Cardiac muscle cell (in vitro differentiated cells and primary cell): Measurements from ENCODE around the gene CLEC19A. TPM values are rescaled to one million over a fixed set of nuclear protein-coding genes. Genes with fewer than 3 reads are reported as not detected.

Source experiments
- DNase-seq, 2 donors: peaks; one replicate each; pipeline versions ENCODE4 v3.0.0 to v3.0.0-alpha.2; 2010 to 2017; ENCODE audit warnings: low read depth in 1 of 2, low spot score in 1 of 2
- H3K27ac ChIP-seq: fragments of 200-600 bp; sonication (generic); 2 replicates; pipeline ENCODE4 v1.5.1; 2016
- H3K27me3 ChIP-seq: fragments of 200-600 bp; sonication (generic); 2 replicates; pipeline ENCODE4 v1.6.0; 2016; ENCODE audit warnings: control low read depth
- H3K36me3 ChIP-seq: fragments of 200-600 bp; sonication (generic); 2 replicates; pipeline ENCODE4 v1.5.1; 2016; ENCODE audit warnings: control low read depth
- H3K4me1 ChIP-seq: fragments of 200-600 bp; sonication (generic); 2 replicates; pipeline ENCODE4 v1.8.1; 2017; ENCODE audit warnings: low read depth, mild to moderate bottlenecking, mixed run types
- H3K4me3 ChIP-seq: fragments of 200-600 bp; sonication (generic); 2 replicates; pipeline ENCODE4 v1.5.1; 2016; ENCODE audit warnings: mild to moderate bottlenecking
- H3K9me3 ChIP-seq: fragments of 200-600 bp; sonication (generic); 2 replicates; pipeline ENCODE4 v1.5.1; 2017; ENCODE audit warnings: low read depth, mild to moderate bottlenecking, control low read depth
- polyA plus RNA-seq: library from polyadenylated mRNA; unstranded; fragments of >200 nt; fragmentation: Nextera tagmentation; extraction: Ambion mirVana; gene quantifications from 2 replicates; pipeline ENCODE4 v1.2.1, GENCODE V29; 2016
- total RNA-seq: library from RNA; depleted of rRNA; stranded (reverse); fragments of >200 nt; gene quantifications from 2 replicates; pipeline ENCODE4 v1.2.3, GENCODE V29; 2016
- TF ChIP-seq, protein P1 (sequence below): IDR thresholded peaks from 2 replicates; pipeline ENCODE4 v1.5.1; 2012; ENCODE audit warnings: low read depth, mild to moderate bottlenecking, low read length

The CLEC19A gene
- total and polyA plus RNA-seq, 2 experiments from 2014 or later, result not detected

DNA sequence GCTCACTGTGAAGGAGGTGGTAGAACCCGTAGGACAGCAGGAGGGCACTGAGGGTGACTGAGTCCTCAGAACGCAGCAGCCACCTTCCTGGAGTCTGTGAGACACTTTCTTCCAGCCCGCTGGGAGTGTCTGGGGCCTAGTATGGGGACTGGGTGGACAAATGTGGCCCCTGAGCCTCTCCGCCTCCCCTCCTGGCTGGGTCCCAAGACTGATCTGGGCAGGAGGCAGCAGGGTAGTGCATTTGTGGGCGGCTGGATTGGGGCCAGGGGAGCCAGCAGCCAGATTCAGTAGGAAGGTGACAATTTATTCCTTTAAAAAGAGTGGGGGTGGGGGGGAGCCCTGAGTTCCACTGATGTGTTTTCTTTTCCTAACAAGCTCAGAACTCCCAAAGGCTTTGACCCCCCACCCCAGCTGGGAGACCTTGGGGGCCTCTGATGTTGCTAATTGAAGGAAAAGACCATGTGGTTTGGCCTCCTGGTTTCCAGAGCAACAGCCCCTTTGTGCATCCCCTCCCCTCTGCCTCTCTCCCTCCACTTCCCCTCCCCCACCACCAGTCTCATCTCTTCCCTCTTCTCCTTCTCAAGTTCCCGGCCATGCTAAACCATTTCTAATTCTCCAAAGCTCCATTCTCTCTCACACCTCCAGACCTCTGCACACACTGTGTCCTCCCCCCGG, 4.4 kb downstream of the CLEC19A start:
- Histone ChIP-seq H3K36me3 (no peaks in the 10 kb centered on the region), H3K27me3 (no peaks in the 10 kb centered on the region), H3K27ac (no peak overlapping the region), H3K9me3 (no peaks in the 10 kb centered on the region), H3K4me3 (no peak overlapping the region), H3K4me1 (no peaks in the 10 kb centered on the region)
- DNase-seq, result peak in 1 of 2 donors; percentile 2
- TF ChIP-seq, protein P1, sequence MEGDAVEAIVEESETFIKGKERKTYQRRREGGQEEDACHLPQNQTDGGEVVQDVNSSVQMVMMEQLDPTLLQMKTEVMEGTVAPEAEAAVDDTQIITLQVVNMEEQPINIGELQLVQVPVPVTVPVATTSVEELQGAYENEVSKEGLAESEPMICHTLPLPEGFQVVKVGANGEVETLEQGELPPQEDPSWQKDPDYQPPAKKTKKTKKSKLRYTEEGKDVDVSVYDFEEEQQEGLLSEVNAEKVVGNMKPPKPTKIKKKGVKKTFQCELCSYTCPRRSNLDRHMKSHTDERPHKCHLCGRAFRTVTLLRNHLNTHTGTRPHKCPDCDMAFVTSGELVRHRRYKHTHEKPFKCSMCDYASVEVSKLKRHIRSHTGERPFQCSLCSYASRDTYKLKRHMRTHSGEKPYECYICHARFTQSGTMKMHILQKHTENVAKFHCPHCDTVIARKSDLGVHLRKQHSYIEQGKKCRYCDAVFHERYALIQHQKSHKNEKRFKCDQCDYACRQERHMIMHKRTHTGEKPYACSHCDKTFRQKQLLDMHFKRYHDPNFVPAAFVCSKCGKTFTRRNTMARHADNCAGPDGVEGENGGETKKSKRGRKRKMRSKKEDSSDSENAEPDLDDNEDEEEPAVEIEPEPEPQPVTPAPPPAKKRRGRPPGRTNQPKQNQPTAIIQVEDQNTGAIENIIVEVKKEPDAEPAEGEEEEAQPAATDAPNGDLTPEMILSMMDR, result no peak

DNA sequence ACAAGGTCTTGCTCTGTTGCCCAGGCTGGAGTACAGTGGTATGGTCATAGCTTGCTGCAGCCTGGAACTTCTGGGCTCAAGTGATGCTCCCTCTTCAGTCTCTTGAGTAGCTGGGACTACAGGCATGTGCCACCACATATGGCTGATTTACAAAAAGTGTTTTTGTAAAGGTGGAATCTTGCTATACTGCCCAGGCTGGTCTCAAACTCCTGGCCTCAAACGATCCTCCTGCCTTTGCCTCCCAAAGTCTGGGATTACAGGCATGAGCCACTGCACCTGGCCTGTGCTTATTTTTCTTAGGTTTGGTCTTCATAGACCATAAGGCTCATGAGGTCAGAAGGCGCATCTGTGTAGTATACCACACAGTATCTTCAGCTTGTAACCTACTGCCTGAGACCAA, 5.3 kb downstream of the CLEC19A start:
- TF ChIP-seq, protein P1, result no peak
- no peak for DNase-seq
- Histone ChIP-seq H3K4me3 (no peak overlapping the region), H3K4me1 (no peaks in the 10 kb centered on the region), H3K27ac (no peak overlapping the region), H3K9me3 (no peaks in the 10 kb centered on the region), H3K27me3 (no peaks in the 10 kb centered on the region), H3K36me3 (no peaks in the 10 kb centered on the region)

DNA sequence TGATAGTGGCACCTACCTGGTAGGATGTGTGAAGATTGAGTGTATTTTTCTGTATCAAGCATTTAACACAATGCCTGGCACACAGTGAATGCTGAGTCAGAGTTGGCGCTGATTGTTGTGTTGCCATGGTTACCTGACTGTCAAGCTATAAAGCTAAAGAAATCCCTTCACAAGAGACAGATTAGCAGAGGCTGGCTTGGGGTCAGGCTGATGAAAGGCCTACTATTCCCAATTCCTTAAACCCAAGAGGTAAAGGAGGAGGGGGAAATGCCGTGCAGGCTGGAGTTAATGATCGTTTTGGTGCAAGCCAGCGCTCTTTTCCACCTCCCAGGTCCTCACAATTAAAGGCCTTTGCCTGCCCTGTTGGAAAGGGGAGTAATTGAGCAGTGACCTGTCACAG, 5.9 kb downstream of the CLEC19A start:
- Histone ChIP-seq H3K36me3 (no peaks in the 10 kb centered on the region), H3K4me1 (no peaks in the 10 kb centered on the region), H3K9me3 (no peaks in the 10 kb centered on the region), H3K27ac (no peak overlapping the region), H3K4me3 (no peak overlapping the region), H3K27me3 (no peaks in the 10 kb centered on the region)
- TF ChIP-seq, protein P1, result no peak
- DNase-seq, result peak in 1 of 2 donors; percentile 44

DNA sequence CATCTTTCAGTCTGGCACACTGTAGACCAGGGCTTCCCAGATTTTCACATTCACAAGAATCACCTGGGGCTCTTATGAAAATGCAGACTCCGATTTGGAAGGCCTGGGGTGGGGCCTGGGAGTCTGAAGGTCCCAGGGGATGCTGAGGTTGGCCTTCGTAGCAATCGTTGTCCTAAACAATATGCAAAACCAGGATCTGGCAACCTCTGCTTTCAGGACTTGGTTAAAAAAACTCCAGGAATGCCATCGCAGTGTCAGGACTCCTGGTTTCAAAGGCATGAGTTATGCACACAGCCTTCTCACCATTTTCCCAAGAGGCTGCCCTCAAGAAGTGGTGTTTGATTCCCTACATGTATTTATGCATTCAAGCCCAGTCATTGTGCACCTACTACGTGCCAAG, 6.7 kb downstream of the CLEC19A start:
- no peak overlapping the region for H3K27ac ChIP-seq
- TF ChIP-seq, protein P1, result no peak
- H3K27me3 ChIP-seq, result no peaks in the 10 kb centered on the region
- no peak overlapping the region for H3K4me3 ChIP-seq
- no peaks in the 10 kb centered on the region for H3K4me1 ChIP-seq
- no peaks in the 10 kb centered on the region for H3K36me3 ChIP-seq
- H3K9me3 ChIP-seq, result no peaks in the 10 kb centered on the region
- DNase-seq, result no peak

DNA sequence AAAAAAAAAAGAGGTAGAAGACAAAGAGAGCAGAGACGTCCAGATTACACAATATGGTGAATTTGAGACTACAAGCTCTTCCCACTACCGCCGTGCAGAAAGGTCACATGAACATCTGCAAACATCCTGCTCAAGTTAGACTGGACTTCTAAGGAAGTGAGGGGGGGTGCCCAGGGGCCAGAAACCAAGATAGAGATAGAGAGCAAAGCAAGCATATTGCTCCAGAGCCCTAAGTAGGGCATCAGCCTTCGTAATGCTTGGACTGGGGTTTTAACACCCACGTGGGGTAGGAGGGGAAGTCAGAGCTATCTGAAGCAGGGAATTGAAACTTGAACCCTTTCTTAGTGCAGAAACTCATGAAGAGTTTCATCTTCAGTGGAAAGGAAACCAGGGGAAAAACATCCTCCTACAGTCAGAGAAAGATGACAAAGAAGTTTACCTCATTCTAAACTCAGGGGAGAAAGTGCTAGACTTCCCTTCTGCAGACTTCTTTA, 8.7 kb downstream of the CLEC19A start:
- no peak overlapping the region for H3K4me3 ChIP-seq
- H3K27me3 ChIP-seq, result no peaks in the 10 kb centered on the region
- no peaks in the 10 kb centered on the region for H3K4me1 ChIP-seq
- peak in 1 of 2 donors; percentile 73 for DNase-seq
- no peaks in the 10 kb centered on the region for H3K36me3 ChIP-seq
- TF ChIP-seq, protein P1, result no peak
- no peak overlapping the region for H3K27ac ChIP-seq
- H3K9me3 ChIP-seq, result no peaks in the 10 kb centered on the region
